DMS114 treated with DMSO at 0.1 percent for 48 hours (cell line): ENCODE data around the gene WDR91.

ENCODE experiments used
- DNase-seq: peaks from one replicate; lab custom pipeline; 2025; ENCODE audit not compliant: unreplicated experiment; lab: John Stamatoyannopoulos, UW

WDR91 gene

DNA sequence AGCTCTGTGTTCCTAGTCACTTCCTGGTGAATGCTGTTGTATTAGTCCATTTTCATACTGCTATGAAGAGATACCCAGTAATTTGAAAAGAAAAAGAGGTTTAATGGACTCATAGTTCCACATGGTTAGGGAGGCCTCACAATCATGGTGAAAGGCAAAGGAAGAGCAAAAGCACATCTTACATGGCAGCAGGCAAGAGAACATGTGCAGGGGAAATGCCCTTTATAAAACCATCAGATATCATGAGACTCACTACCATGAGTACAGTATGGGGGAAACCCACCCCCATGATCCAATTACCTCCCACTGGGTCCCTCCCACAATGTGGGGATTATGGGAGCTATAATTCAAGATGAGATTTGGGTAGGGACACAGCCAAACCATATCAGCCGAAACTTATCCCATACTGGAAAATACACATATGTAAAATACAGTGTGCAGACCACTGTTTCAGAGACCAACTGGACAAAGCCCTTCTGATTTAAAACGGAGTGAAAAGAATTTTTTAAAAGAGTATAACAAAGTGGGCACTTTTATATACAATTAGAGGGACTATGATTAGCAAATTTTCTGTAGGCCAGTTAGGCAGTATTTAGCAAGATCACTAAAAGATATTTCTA is 48.8 kb downstream of the WDR91 start:
- no peak for DNase-seq

DNA sequence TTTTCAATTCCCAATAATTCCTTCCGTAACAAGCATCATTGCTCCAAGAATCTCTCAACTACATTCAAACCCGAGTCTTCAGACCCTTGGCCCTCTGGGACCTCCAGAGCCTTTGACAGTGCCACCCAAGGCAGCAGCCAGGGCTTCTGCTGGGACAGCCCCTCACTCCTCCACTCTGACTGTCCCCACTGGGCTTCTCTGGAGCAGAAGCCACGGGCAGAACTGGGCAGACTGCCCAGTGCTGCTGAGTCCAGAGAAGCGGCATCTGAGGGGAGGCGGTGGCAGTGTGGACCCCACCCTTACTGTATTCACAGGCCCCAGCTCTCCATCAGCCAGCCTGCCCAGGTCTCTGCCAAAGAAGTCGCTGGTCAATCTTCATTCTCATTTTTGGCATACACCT is 49.7 kb downstream of the WDR91 start:
- no peak for DNase-seq

GRCh38 chr7:135160858-135161653 is 50.3 kb downstream of the WDR91 start:
- DNase-seq = no peak

- DNase-seq = no peak
Measured at GRCh38 chr7:135160098-135160857, 51.0 kb downstream of the WDR91 start.

DNA sequence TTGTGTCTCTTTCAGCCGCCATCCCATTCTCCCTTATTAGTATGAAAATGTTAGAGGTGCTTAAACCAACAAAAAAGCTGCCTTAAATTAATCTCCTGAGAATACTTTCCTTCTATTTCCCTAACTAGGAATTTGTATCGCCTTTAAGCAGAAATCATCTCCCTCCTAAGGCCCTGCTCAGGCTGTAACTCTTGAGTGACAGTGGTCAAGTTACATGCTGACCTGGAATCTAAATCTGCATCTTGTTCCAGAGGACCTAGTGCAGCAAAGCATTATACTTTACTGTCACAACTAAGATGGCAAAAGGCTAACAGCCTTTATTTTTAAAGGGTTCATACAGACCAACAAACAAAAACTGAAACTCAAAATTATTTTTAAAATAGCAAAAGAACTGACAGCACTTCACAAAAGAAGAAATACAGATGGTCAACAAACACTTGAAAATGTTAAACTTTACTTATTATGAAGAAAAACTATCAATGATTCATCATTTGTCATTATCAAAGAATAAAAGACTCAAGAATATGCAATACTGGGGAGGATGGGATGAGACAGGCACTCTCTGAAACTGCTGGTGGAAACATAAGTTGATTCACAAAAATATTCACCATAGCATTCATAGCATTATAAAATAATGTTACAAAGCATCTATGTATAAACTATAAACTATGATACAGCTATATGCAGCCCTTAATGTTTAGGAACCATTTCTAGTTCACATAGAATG is 51.8 kb downstream of the WDR91 start:
- DNase-seq = no peak

DNA sequence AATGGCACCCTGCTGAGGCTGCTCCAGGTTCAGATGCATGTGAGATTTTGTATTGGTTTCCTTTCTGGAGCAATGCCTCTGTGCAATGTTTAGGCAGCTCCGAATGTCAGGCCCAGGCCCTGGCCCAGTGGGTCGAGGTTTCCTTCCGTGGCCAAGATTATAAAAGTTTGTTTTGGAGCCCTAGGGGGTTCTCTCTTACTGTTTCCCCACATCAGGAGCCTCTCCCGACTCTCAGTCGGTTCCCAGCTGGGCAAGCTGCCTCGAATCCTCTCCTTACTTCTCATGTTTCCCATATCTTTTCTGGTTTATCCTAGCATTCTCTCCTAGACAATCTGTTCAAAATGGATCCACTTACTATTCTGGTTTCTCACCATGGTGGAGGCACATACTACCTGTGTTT is 52.5 kb downstream of the WDR91 start:
- no peak for DNase-seq

- DNase-seq = no peak
Measured at GRCh38 chr7:135158141-135158655, 53.1 kb downstream of the WDR91 start.

GRCh38 chr7:135156290-135156689 is 55.0 kb downstream of the WDR91 start:
- no peak for DNase-seq

DNA sequence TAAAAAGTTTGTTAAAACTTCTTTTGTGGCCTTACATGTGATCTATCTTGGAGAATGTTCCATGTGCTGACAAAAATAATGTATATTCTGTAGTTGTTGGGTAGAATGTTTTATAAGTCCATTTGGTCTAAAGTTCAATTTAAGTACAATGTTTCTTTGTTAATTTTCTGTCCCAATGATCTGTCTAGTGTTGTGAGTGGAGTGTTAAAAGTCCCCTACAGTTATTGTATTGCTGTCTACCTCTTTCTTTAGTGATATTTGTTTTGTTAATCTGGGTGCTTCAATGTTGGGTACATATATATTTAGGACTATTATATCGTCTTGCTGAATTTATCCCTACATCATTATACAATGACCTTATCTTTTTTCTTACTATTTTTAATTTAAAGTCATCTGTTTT is 56.6 kb downstream of the WDR91 start:
- DNase-seq = no peak

GRCh38 chr7:135152442-135152841 is 58.9 kb downstream of the WDR91 start:
- DNase-seq = no peak

- no peak for DNase-seq
Measured at GRCh38 chr7:135151533-135151932, 59.8 kb downstream of the WDR91 start.

GRCh38 chr7:135151132-135151531 is 60.2 kb downstream of the WDR91 start:
- no peak for DNase-seq

- DNase-seq = no peak
Measured at GRCh38 chr7:135150072-135150782, 61.1 kb downstream of the WDR91 start.

- no peak for DNase-seq
Measured at GRCh38 chr7:135147899-135148721, 63.2 kb downstream of the WDR91 start, which contains the start of gene TMEM140. TSS of gene TMEM140 (plus strand) at chr7:135148072. CDS start at chr7:135164442, 16,370 bp downstream.

DNA sequence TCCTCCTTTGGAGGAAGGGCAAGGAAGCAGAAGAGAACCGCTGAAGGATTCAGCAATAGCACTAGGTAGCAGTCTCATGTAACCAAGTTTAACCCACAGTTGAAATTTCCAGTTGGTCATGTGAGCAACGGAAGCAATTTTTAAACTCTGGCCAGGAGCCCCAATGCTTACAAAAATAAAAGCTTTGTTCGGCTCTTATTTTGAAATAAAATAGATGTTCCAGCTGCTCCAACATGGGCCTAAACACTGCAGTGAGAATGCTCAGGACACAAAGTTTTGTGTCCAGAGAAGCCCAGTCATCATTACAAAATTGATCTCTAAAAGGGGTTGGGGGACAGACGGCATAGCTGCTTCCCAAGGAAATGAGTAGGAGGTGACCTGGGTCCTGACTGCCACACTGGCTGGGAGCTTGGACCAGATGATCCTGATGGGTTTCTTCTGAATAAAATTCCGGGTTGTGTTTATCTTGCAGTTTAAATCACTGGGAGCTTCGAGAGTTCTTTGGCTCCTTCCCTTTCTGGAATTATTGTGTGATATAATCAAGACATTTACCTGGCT is 63.9 kb downstream of the WDR91 start:
- no peak for DNase-seq

- DNase-seq = no peak
Measured at GRCh38 chr7:135143885-135144668, 67.2 kb downstream of the WDR91 start.
